ENCODE data around the gene CCS. TPM values are rescaled to one million over a fixed set of nuclear protein-coding genes. Genes with fewer than 3 reads are reported as not detected.

CCS gene
- total and polyA plus RNA-seq, 2 of the 4 experiments (the other 2 are of a cell fraction) = 20.1 to 53.0 TPM

GRCh38 chr11:66548041-66548440, 44.9 kb upstream of the CCS start:
- DNase-seq = no peak
- no peak overlapping the region for H3K4me2 ChIP-seq (ENCODE audit: low read depth, low read length)
- no peak overlapping the region for H2BK5ac ChIP-seq (ENCODE audit: low read depth, low read length, poor library complexity, severe bottlenecking)
- H2AFZ ChIP-seq (replicated peaks; ENCODE audit: low read length, poor library complexity) = no peak overlapping the region
- no peaks in the 10 kb centered on the region; the same call in 1 of the 2 replicates for H3K36me3 ChIP-seq (ENCODE audit: control insufficient read depth, insufficient read depth, low read length)
- no peak overlapping the region for H2AK9ac ChIP-seq (replicated peaks; ENCODE audit: low read depth, low read length, poor library complexity)
- no peak overlapping the region for H2BK120ac ChIP-seq (ENCODE audit: low read depth, low read length)
- H3K4me3 ChIP-seq (ENCODE audit: insufficient read depth, low read depth, low read length) = no peak overlapping the region
- no peaks in the 10 kb centered on the region for H3K9me1 ChIP-seq (ENCODE audit: insufficient read depth, low read length)
- H3K56ac ChIP-seq (ENCODE audit: extremely low read depth, insufficient read depth, low read length) = no peak overlapping the region
- H4K8ac ChIP-seq (ENCODE audit: low read depth in 2 of 2, low read length in 2 of 2) = no peak overlapping the region
- dilution Hi-C loops (cut with HindIII; ENCODE audit: low sequenced_read_pairs, unreplicated experiment) = no loop called here
- no TSS peak for BruUV-seq (replicated peaks)
- H3K18ac ChIP-seq (ENCODE audit: low read depth, low read length) = no peak overlapping the region
- peaks cover 6% of the 10 kb centered on the region for H3K4me1 ChIP-seq (ENCODE audit: control insufficient read depth, insufficient read depth, low read length)
- H2BK20ac ChIP-seq (ENCODE audit: low read depth, low read length) = no peak overlapping the region
- H2AK5ac ChIP-seq (ENCODE audit: low read depth, low read length) = no peak overlapping the region
- H4K91ac ChIP-seq (ENCODE audit: insufficient read depth, low read depth, low read length) = no peak overlapping the region
- WGBS, 2 experiments (ENCODE audit: extremely low coverage in 2 of 2, insufficient read length in 1 of 2) = 36% methylated on average over 7 of the region's 11 CpGs; no CpG with 5 or more reads in 1 of the 2 experiments
- no peak overlapping the region for H3K14ac ChIP-seq (replicated peaks; ENCODE audit: low read depth, low read length)
- H4K20me1 ChIP-seq (ENCODE audit: insufficient read depth, low read length) = no peaks in the 10 kb centered on the region
- no peak overlapping the region for H2BK15ac ChIP-seq (ENCODE audit: low read depth, low read length)
- intact Hi-C loops (cut with micrococcal nuclease) = no loop called here
- peaks cover 28% of the 10 kb centered on the region for H3K27me3 ChIP-seq (ENCODE audit: control insufficient read depth, insufficient read depth, low read length)
- no peak for TF ChIP-seq RFX5 (IDR thresholded peaks at IDR 0.05; ENCODE audit: low read depth, low read length)
- TF ChIP-seq RCOR1 (IDR thresholded peaks at IDR 0.05; ENCODE audit: insufficient replicate concordance, low read length) = no peak
- no peak for TF ChIP-seq POLR2A (IDR thresholded peaks at IDR 0.05; ENCODE audit: low read depth, low read length)
- TF ChIP-seq CEBPB (IDR thresholded peaks at IDR 0.05; ENCODE audit: low read depth, low read length) = no peak
- H4K5ac ChIP-seq (ENCODE audit: low read depth, low read length) = no peak overlapping the region
- ATAC-seq (ENCODE audit: low read depth) = no peak
- ChIA-PET POLR2A (ENCODE audit: unreplicated experiment) (no interaction called here), CTCF (no interaction called here)
- no peaks in the 10 kb centered on the region for H3K9me3 ChIP-seq (ENCODE audit: control insufficient read depth, insufficient read depth, low read length)
- in situ Hi-C loops (cut with MboI; ENCODE audit: low sequenced_read_pairs) = no loop called here
- H3K9ac ChIP-seq (ENCODE audit: low read depth, low read length) = no peak overlapping the region
- no peak overlapping the region for H3K27ac ChIP-seq (ENCODE audit: insufficient read depth, low read length)
- H3K79me1 ChIP-seq (ENCODE audit: low read depth in 1 of 2, low read length in 2 of 2) = peaks cover 3 to 19% of the 10 kb centered on the region in 2 experiments; a peak in 2 of 4 replicates
- H3K23ac ChIP-seq (ENCODE audit: low read depth, low read length) = no peak overlapping the region
- H3K4ac ChIP-seq (ENCODE audit: low read depth, low read length) = no peak overlapping the region

Measured in IMR-90 (cell line).